Tibial nerve (tissue), 3 donors: Measurements from ENCODE around the gene CTSF.
A peak's percentile ranks its signal among the peaks of the same experiment; 100 is the strongest.

ENCODE experiments used
- POLR2A ChIP-seq, 2 donors: fragments of 450-650 bp; IDR thresholded peaks; one replicate each; pipeline ENCODE4 v1.6.1; 2017; ENCODE audit warnings: antibody characterized with exemption in 2 of 2, mild to moderate bottlenecking in 2 of 2, moderate library complexity in 2 of 2
- TF ChIP-seq, protein P1 (sequence below), 5 experiments: fragments of 200-600 bp in 3 of 5; fragments of 450-650 bp in 2 of 5; sonication (generic) in 3 of 5; IDR thresholded peaks; one replicate each; pipeline ENCODE4 v1.5.1; 2016 to 2019; ENCODE audit warnings: antibody characterized with exemption in 5 of 5, mild to moderate bottlenecking in 3 of 5, moderate library complexity in 2 of 5

DNA sequence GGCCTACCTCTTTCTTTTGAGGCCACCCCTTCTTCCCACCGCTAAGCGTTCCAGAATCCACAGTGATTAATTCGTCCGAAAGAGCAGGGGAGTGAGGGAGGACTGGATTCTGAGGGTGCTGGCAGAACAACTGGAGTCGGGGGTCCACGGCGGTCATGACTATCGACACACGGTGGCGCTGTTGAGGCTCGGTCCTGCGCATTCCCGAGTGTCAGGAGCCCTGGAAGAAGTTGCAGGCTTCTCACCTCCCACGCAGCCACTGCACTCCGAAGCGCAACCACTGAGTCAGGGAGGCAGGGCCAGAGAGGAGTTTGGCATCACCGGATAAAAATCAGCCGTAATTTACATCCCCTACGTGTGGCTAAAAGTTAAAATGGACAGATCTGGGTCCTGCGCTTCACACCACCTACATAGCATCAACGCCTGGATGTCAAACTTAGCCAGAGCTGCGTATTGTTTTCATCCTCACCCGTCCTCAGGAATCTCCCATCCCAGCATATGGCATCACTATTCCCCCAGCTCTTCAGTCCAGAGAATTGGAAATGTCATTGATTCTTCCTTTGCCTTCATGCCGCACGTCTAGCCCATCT, 10.7 kb upstream of the CTSF start:
- no peak for TF ChIP-seq POLR2A (IDR thresholded peaks at IDR 0.05)
- TF ChIP-seq, protein P1, sequence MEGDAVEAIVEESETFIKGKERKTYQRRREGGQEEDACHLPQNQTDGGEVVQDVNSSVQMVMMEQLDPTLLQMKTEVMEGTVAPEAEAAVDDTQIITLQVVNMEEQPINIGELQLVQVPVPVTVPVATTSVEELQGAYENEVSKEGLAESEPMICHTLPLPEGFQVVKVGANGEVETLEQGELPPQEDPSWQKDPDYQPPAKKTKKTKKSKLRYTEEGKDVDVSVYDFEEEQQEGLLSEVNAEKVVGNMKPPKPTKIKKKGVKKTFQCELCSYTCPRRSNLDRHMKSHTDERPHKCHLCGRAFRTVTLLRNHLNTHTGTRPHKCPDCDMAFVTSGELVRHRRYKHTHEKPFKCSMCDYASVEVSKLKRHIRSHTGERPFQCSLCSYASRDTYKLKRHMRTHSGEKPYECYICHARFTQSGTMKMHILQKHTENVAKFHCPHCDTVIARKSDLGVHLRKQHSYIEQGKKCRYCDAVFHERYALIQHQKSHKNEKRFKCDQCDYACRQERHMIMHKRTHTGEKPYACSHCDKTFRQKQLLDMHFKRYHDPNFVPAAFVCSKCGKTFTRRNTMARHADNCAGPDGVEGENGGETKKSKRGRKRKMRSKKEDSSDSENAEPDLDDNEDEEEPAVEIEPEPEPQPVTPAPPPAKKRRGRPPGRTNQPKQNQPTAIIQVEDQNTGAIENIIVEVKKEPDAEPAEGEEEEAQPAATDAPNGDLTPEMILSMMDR (IDR thresholded peaks at IDR 0.05): peak; percentile 74 to 92 (median 81)
